IPS-18a (cell line): ENCODE measurements around the gene IL27RA.
"Not testable (repeated sequence)": the region's sequence is repeated elsewhere in the genome, so short reads cannot be mapped to it uniquely, and the experiment has no call there.

Experiments
- H3K27ac ChIP-seq: one replicate; pipeline ENCODE4 v1.5.1; 2013; ENCODE audit warnings: low read length
- H3K27me3 ChIP-seq: one replicate; pipeline ENCODE4 v1.6.1; 2013; ENCODE audit warnings: mild to moderate bottlenecking, low read length; ENCODE audit not compliant: control insufficient read depth, insufficient read depth
- H3K36me3 ChIP-seq: one replicate; pipeline ENCODE4 v1.6.1; 2013; ENCODE audit warnings: low read depth, low read length; ENCODE audit not compliant: control insufficient read depth
- H3K4me1 ChIP-seq: one replicate; pipeline ENCODE4 v1.6.1; 2013; ENCODE audit warnings: low read depth, low read length; ENCODE audit not compliant: control insufficient read depth
- H3K4me3 ChIP-seq: one replicate; pipeline ENCODE4 v1.5.1; 2013; ENCODE audit warnings: low read length
- H3K9ac ChIP-seq: one replicate; pipeline ENCODE4 v1.6.1; 2013; ENCODE audit warnings: mild to moderate bottlenecking, low read length, moderate library complexity
- H3K9me3 ChIP-seq: one replicate; pipeline ENCODE4 v1.6.1; 2013; ENCODE audit warnings: low read depth, low read length; ENCODE audit not compliant: control insufficient read depth

The IL27RA gene

DNA sequence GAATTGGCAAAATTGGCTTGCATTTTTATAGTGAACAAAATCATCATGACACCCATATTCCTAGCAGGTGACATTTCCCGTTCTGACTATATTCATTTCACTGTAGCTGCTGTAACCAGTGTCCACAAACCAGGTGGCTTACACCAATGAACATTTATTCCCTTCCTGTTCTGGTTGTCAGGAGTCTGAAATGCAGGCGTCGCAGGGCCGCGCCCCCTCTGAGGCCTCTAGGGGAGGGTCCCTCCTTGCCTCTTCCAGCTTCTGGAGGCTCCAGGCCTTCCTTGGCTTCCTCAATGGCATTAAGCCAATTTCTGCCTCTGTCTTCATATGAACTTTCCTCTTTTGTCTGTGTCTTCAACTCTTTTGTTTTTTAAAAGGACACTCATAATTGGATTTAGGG is 10.1 kb upstream of the IL27RA start:
- no peaks in the 10 kb centered on the region for H3K36me3 ChIP-seq
- H3K4me3 ChIP-seq: no peak overlapping the region
- H3K9me3 ChIP-seq: no peaks in the 10 kb centered on the region
- peaks cover 5% of the 10 kb centered on the region for H3K4me1 ChIP-seq
- no peak overlapping the region for H3K27ac ChIP-seq
- no peak overlapping the region for H3K9ac ChIP-seq
- H3K27me3 ChIP-seq: no peaks in the 10 kb centered on the region

- Histone ChIP-seq H3K36me3 (no peaks in the 10 kb centered on the region), H3K4me1 (peaks cover 5% of the 10 kb centered on the region), H3K9me3 (no peaks in the 10 kb centered on the region), H3K27ac (no peak overlapping the region), H3K27me3 (no peaks in the 10 kb centered on the region), H3K4me3 (no peak overlapping the region), H3K9ac (no peak overlapping the region)
These were observed 9.1 kb upstream of the IL27RA start for GRCh38 chr19:14022469-14022868.

DNA sequence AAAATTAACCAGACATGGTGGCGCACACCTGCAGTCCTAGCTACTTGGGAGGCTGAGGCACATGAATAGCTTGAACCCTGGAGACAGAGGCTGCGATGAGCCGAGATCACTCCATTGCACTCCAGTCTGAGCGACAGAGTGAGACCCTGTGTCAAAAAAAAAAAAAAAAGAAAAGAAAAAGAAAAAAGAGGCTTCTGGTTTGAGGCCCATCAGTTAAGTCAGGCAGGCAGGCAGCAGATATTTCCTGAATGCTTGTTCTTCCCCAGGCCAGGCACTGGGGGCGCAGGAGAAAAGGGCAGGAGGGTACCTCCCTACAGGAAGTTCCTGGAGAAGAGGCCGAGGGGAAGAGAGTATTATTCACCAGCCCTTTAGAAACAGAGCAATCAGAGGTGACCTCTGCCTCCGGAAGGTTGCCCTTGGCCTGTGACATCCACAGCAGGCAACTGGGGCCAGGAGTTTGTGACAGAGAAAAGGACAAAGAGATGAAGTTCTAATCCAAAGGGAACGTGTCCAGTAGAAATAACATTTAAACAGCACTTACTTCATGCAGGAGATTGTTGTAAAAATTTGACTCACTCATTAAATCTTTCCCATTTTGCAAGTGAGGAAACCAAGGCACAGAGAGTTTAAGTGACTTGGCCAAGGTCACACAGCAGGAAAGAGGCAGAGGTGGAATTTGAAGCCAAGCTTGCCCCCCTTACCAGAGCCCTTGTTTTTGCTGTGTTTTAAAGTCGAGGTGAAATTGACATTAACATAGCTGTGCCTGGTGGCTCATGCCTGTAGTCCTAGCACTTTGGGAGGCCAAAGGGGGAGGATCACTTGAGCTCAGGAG is 7.9 kb upstream of the IL27RA start:
- H3K4me1 ChIP-seq: peaks cover 5% of the 10 kb centered on the region
- H3K4me3 ChIP-seq: no peak overlapping the region
- peak overlapping the region; percentile 64 for H3K27ac ChIP-seq
- no peaks in the 10 kb centered on the region for H3K36me3 ChIP-seq
- no peak overlapping the region for H3K9ac ChIP-seq
- no peaks in the 10 kb centered on the region for H3K27me3 ChIP-seq
- H3K9me3 ChIP-seq: no peaks in the 10 kb centered on the region

DNA sequence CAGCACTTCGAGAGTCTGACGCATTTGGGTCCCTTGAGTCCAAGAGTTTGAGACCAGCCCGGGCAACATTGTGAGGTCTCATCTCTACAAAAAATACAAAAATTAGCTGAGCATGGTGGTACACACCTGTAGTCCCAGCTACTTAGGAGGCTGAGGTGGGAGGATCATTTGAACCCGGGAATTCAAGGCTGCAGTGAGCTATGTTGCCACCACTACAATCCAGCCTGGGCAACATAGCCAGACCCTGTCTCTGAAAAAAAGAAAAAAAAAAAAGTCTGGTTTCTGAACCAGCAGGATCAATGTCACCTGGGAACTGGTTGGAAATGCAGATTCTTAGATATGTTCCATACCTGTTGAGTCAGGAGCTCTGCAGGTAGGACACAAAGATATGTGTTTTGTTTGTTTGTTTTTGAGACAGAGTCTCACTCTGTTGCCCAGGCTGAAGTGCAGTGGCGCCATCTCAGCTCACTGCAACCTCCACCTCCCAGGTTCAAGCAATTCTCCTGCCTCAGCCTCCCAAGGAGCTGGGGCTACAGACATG is 4.8 kb upstream of the IL27RA start:
- Histone ChIP-seq H3K4me1 (peaks cover 10% of the 10 kb centered on the region), H3K27me3 (peaks cover 18% of the 10 kb centered on the region)
- H3K4me3 ChIP-seq, H3K9ac ChIP-seq, H3K9me3 ChIP-seq, H3K27ac ChIP-seq, H3K36me3 ChIP-seq: not testable (repeated sequence)

DNA sequence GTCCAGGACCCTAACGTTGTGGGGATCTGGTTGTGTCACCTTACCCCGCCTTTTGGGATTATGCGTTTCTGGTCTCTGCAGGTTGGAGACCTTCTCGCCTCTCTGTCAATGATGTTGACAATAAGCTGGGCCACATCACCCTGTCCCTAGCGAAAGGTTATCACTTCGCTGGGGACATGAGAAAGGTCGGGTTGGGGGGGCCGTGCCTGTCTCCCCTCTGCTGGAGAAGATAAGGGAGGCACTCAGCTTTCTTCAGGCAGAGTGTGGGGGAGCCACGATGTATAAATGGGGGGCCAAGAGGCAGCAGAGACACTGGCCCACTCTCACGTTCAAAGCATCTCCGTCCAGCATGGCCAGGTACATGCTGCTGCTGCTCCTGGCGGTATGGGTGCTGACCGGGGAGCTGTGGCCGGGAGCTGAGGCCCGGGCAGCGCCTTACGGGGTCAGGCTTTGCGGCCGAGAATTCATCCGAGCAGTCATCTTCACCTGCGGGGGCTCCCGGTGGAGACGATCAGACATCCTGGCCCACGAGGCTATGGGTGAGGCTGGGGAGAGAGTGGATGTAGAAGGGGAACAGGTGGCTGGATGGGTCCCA is 3.6 kb upstream of the IL27RA start, which contains the start of gene RLN3:
TSS of gene RLN3 (plus strand) at position 293 of the 595 bp plus-strand sequence. CDS start at position 350, 57 bp downstream.
- Histone ChIP-seq H3K27ac (no peak within 1 kb of the TSS), H3K4me1 (peaks cover 10% of the 10 kb centered on the region), H3K9ac (no peak within 1 kb of the TSS), H3K4me3 (no peak within 1 kb of the TSS), H3K9me3 (no peaks in the 10 kb centered on the region), H3K36me3 (no peaks in the 10 kb centered on the region), H3K27me3 (peaks cover 21% of the 10 kb centered on the region)

- Histone ChIP-seq H3K9me3 (no peaks in the 10 kb centered on the region), H3K36me3 (no peaks in the 10 kb centered on the region), H3K27me3 (peaks cover 21% of the 10 kb centered on the region), H3K4me3 (no peak overlapping the region), H3K9ac (no peak overlapping the region), H3K4me1 (peaks cover 7% of the 10 kb centered on the region), H3K27ac (no peak overlapping the region)
These were observed 2.7 kb upstream of the IL27RA start for GRCh38 chr19:14028901-14029300.

- peak overlapping the region; percentile 58 for H3K9ac ChIP-seq
These were observed 404 bp upstream of the IL27RA start for GRCh38 chr19:14030997-14031718.

DNA sequence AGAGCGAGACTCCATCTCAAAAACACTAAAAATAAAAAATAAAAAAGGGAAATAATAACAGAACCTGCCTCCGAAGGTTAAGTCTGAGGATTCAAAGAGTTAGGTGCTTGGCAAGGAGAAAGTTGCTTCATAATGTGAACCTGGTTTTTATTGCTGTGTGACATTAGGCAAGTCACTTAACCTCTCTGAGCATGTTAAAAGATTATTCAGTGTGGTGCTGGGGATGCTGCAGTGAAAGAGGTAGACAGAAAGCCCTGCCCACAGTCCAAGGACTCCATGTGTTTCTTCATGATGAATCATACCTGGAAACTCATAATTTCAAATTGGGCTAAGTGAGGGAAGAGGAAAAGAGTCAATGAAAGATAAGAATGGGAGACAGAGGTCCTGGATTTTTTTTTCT is 2.4 kb downstream of the IL27RA start:
- Histone ChIP-seq H3K27ac (no peak overlapping the region), H3K9me3 (no peaks in the 10 kb centered on the region), H3K9ac (no peak overlapping the region), H3K36me3 (no peaks in the 10 kb centered on the region), H3K4me1 (peaks cover 5% of the 10 kb centered on the region), H3K4me3 (no peak overlapping the region), H3K27me3 (peaks cover 21% of the 10 kb centered on the region)

More at GRCh38 chr19:14030997-14031718, 404 bp upstream of the IL27RA start:
- Histone ChIP-seq H3K4me3 (peak overlapping the region; percentile 82), H3K36me3 (no peaks in the 10 kb centered on the region), H3K27ac (no peak overlapping the region), H3K4me1 (peaks cover 5% of the 10 kb centered on the region), H3K9me3 (no peaks in the 10 kb centered on the region), H3K27me3 (peaks cover 21% of the 10 kb centered on the region)

- not testable (repeated sequence) for H3K27ac ChIP-seq, H3K4me3 ChIP-seq, H3K9ac ChIP-seq, H3K4me1 ChIP-seq, H3K36me3 ChIP-seq, H3K9me3 ChIP-seq
- peaks cover 18% of the 10 kb centered on the region for H3K27me3 ChIP-seq
These were observed 3.6 kb downstream of the IL27RA start for GRCh38 chr19:14035159-14035558.

GRCh38 chr19:14035706-14036105 is 4.1 kb downstream of the IL27RA start:
- no peaks in the 10 kb centered on the region for H3K9me3 ChIP-seq
- peaks cover 13% of the 10 kb centered on the region for H3K27me3 ChIP-seq
- no peak overlapping the region for H3K4me3 ChIP-seq
- no peaks in the 10 kb centered on the region for H3K36me3 ChIP-seq
- H3K4me1 ChIP-seq: peaks cover 5% of the 10 kb centered on the region
- H3K27ac ChIP-seq: no peak overlapping the region
- H3K9ac ChIP-seq: no peak overlapping the region

GRCh38 chr19:14039181-14039580 is 7.6 kb downstream of the IL27RA start:
- H3K9me3 ChIP-seq: no peaks in the 10 kb centered on the region
- no peak overlapping the region for H3K4me3 ChIP-seq
- H3K27ac ChIP-seq: no peak overlapping the region
- no peaks in the 10 kb centered on the region for H3K4me1 ChIP-seq
- no peaks in the 10 kb centered on the region for H3K36me3 ChIP-seq
- H3K9ac ChIP-seq: no peak overlapping the region
- no peaks in the 10 kb centered on the region for H3K27me3 ChIP-seq
